ENCODE results near the gene NLRP11.
"Not testable (repeated sequence)": the region's sequence is repeated elsewhere in the genome, so short reads cannot be mapped to it uniquely, and the experiment has no call there.

NLRP11 gene

DNA sequence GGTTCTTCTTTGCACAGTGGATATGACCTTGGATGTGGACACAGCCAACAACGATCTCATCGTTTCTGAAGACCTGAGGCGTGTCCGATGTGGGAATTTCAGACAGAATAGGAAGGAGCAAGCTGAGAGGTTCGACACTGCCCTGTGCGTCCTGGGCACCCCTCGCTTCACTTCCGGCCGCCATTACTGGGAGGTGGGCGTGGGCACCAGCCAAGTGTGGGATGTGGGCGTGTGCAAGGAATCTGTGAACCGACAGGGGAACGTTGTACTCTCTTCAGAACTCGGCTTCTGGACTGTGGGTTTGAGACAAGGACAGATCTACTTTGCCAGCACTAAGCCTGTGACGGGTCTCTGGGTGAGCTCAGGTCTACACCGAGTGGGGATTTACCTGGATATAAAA is 53.5 kb downstream of the NLRP11 start:
- DNase-seq (ENCODE audit: low spot score) = no peak

DNA sequence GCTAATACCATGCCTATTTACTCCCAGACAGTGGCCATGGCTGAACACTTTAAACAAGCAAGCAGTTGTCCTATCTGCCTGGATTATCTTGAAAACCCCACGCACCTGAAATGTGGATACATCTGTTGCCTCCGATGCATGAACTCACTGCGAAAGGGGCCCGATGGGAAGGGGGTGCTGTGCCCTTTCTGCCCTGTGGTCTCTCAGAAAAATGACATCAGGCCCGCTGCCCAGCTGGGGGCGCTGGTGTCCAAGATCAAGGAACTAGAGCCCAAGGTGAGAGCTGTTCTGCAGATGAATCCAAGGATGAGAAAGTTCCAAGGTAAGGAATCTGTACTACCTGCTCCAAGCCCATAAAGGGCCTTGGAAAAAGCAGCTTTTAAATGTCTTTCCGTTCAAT is 54.3 kb downstream of the NLRP11 start:
- DNase-seq (ENCODE audit: low spot score) = no peak

DNA sequence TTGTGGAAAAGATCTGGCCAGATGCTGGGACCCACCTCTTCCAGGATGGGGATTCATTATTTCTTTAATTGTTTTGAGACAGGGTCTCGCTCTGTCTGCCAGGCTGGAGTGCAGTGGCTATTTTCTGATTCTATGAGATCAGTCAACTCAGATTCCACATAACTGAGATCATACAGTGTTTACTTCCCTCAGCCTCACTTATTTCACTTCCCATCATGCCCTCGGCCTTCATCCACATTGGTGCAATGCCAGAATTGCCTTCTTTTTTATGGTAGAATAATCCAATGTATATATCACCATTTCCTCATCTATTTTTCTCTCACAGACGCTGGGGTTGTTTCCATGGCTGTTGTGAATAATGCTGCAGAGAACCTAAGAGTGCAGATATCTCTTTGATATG is 62.2 kb downstream of the NLRP11 start:
- not testable (repeated sequence) for DNase-seq (ENCODE audit: low spot score)

DNA sequence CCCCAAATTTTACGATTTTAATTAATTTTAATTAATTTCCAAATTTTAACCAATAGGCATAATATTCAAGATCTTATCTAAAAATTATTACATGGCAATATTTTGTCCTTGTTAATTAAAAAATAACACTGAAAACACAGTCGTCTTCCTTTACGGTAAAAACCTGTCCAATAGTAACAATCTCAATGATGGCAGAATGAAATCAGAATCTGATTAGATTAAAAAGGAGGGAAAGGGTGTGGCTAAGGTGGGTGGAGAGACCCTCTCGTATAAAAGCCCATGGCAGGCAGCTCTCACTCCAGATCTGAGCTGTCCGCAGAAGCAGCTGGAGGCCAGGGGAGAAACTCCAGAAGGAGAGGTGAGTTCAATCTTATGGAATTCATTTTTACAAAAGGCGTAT is 63.0 kb downstream of the NLRP11 start, which contains the start of gene RFPL4AL1:
Gene RFPL4AL1 (plus strand): TSS at position 301 of the 400 bp plus-strand sequence. CDS start 2,687 bp downstream, outside the sequence.
- DNase-seq (ENCODE audit: low spot score) = not testable (repeated sequence)

DNA sequence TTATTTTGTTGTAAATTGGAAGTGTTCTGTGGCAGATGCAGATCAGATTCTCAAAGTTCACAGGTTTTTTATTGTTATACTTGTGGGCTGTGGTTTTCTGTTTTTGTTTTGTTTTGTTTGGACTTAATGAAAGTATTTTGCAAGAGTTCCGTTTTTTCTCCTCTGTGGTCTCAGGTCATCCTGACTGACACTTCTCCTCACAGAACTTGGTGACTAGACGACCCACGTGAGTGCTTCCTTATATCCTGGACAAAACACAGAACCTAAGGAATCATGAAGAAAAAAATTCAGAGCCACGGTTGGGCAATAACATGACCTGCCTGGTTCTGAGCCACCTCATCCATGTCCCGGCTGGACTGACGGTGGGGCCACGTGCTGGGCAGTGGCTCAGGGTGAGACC is 65.3 kb downstream of the NLRP11 start:
- DNase-seq (ENCODE audit: low spot score) = peak; percentile 32

DNA sequence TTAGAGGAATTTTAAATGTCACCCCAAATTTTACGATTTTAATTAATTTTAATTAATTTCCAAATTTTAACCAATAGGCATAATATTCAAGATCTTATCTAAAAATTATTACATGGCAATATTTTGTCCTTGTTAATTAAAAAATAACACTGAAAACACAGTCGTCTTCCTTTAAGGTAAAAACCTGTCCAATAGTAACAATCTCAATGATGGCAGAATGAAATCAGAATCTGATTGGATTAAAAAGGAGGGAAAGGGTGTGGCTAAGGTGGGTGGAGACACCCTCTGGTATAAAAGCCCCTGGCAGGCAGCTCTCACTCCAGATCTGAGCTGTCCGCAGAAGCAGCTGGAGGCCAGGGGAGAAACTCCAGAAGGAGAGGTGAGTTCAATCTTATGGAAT is 73.0 kb downstream of the NLRP11 start, which contains the start of gene RFPL4A:
Gene RFPL4A (plus strand): TSS at position 301 of the 400 bp plus-strand sequence. CDS start 2,704 bp downstream, outside the sequence.
- DNase-seq (ENCODE audit: low spot score) = not testable (repeated sequence)

DNA sequence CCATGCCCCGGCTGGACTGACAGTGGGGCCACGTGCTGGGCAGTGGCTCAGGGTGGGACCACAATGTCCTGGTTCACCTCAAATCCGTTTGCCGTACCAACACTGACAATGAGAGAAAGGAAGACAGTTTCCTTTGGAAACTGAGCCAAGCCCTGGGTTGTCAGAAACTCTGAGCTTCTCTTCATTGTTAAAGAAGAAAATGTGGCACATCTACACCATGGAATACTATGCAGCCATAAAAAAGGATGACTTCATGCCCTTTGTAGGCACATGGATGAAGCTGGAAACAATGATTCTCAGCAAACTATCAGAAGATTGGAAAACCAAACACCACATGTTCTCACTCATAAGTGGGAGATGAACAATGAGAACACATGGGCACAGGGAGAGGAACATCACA is 75.0 kb downstream of the NLRP11 start:
- not testable (repeated sequence) for DNase-seq (ENCODE audit: low spot score)

DNA sequence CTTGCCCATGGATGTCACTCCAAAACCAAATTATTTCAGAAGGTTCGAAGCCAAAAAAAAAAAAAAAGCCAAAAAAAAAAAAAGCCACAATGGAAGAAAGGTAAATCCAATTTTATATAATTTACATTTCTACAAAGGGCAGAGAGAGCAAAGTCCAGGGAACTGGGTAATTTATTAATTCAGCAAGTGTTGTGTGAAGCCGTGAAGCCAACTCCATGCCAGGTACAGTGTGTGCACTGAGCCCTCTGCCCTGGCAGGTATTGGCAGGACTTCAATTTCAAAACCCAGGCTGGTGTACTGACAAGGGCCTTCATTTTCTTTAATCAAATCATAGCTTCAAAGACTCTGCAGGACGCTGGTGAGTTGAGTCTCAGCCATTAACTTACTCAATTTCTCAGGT is 78.4 kb downstream of the NLRP11 start:
- no peak for DNase-seq (ENCODE audit: low spot score)

DNA sequence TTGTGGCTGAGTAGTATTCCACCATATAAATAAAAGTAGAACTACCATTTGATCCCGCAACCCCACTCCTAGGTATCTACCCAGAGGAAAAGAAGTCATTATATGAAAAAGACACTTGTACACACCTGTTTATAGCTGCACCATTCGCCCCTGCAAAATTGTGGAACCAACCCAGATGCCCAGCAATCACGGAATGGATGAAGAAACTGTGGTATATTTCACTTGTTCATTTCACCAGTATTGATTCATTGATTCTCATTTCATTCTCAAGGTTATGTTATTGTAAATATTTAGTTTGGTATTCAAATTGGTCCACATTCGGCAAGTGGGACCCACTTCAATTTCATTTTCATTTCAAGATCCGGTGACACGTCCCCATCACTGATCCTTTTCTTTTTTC is 81.1 kb downstream of the NLRP11 start:
- DNase-seq (ENCODE audit: low spot score) = no peak

DNA sequence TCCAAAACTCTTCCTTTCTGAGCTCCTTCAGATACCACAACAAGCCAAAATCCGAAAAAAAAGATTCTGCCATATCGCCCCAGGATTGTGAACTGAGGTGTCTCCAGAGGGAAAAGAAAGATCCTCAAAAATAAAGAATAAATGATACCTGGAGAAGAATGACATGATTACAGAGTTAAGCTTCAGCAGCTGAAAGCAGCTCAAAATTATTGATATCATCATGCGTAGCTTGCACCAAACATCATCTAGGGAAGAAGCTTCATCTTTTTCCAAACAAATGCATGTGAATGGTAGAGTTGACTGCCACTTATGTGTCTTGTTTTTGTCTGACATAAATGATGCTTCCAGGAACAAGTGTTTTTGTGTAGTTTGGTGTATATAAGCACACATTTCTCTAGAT is 93.5 kb downstream of the NLRP11 start, which contains the start of gene NLRP9:
Gene NLRP9 (minus strand): TSS at position 101 of the 400 bp plus-strand sequence. CDS start 28 bp downstream, at position 73.
- DNase-seq (ENCODE audit: low spot score) = no peak

Measured in SW480 (cell line).